WTC11 (cell line): ENCODE results near the gene SGCB. TPM values are rescaled to one million over a fixed set of nuclear protein-coding genes. Genes with fewer than 3 reads are reported as not detected.

Source experiments
- ATAC-seq: fragments of 200-7000 bp; cut with Tn5 transposase; 2 replicates; pipeline ENCODE4 v1.10.0; 2021; ENCODE audit warnings: mild to moderate bottlenecking, moderate library complexity
- CTCF ChIA-PET: fragments of 300-600 bp; sonication (Branson Sonifier 250); formaldehyde crosslinking; loops from one replicate; lab custom pipeline; 2021; ENCODE audit warnings: antibody characterized with exemption; lab: Charles Lee
- POLR2A ChIA-PET: fragments of 350-600 bp; sonication (Branson Sonifier 250); formaldehyde crosslinking; loops from one replicate; lab custom pipeline; 2021; ENCODE audit warnings: antibody characterized with exemption; lab: Charles Lee
- DNase-seq: peaks from one replicate; pipeline ENCODE4 v3.0.0; 2021; ENCODE audit warnings: low spot score
- H3K27ac Mint-ChIP-seq: 2 replicates; pipeline ENCODE4 v1.8.0; 2021; ENCODE audit warnings: mixed read lengths
- H3K27me3 Mint-ChIP-seq: 2 replicates; pipeline ENCODE4 v1.8.0; 2021; ENCODE audit warnings: low read depth, mild to moderate bottlenecking, moderate library complexity, mixed read lengths
- H3K36me3 Mint-ChIP-seq: 2 replicates; pipeline ENCODE4 v1.8.0; 2021; ENCODE audit warnings: mixed read lengths
- H3K4me1 Mint-ChIP-seq: 2 replicates; pipeline ENCODE4 v1.8.0; 2022; ENCODE audit warnings: mixed read lengths
- H3K4me3 Mint-ChIP-seq: 2 replicates; pipeline ENCODE4 v1.8.0; 2021; ENCODE audit warnings: mild to moderate bottlenecking, moderate library complexity, mixed read lengths
- H3K9me3 Mint-ChIP-seq: 2 replicates; pipeline ENCODE4 v1.8.0; 2021; ENCODE audit warnings: mixed read lengths
- AFF4 ChIP-seq: sonication (generic); formaldehyde crosslinking; IDR thresholded peaks from 2 replicates; pipeline ENCODE4 v1.8.1; 2023; ENCODE audit warnings: mild to moderate bottlenecking, missing genetic modification reagents, borderline replicate concordance
- ARID4B ChIP-seq: sonication (generic); formaldehyde crosslinking; IDR thresholded peaks from 2 replicates; pipeline ENCODE4 v1.8.0; 2023; ENCODE audit warnings: missing genetic modification reagents, mild to moderate bottlenecking, borderline replicate concordance
- ATF2 ChIP-seq: sonication (generic); formaldehyde crosslinking; IDR thresholded peaks from 2 replicates; pipeline ENCODE4 v1.8.1; 2022; ENCODE audit warnings: low read depth, missing genetic modification reagents, borderline replicate concordance
- CREM ChIP-seq: sonication (generic); formaldehyde crosslinking; IDR thresholded peaks from 2 replicates; pipeline ENCODE4 v1.8.1; 2022; ENCODE audit warnings: mild to moderate bottlenecking, missing genetic modification reagents, moderate library complexity
- ESRRA ChIP-seq: sonication (generic); formaldehyde crosslinking; IDR thresholded peaks from 2 replicates; pipeline ENCODE4 v1.8.1; 2022; ENCODE audit warnings: mild to moderate bottlenecking, missing genetic modification reagents, borderline replicate concordance
- FOXK1 ChIP-seq: sonication (generic); formaldehyde crosslinking; IDR thresholded peaks from 2 replicates; pipeline ENCODE4 v1.8.0; 2022; ENCODE audit warnings: mild to moderate bottlenecking, moderate library complexity, missing genetic modification reagents
- JUN ChIP-seq: sonication (generic); formaldehyde crosslinking; IDR thresholded peaks from 2 replicates; pipeline ENCODE4 v1.8.0; 2023; ENCODE audit warnings: mild to moderate bottlenecking, missing genetic modification reagents
- MLX ChIP-seq: sonication (generic); formaldehyde crosslinking; IDR thresholded peaks from 2 replicates; pipeline ENCODE4 v1.8.1; 2023; ENCODE audit warnings: mild to moderate bottlenecking, missing genetic modification reagents, moderate library complexity
- MXD4 ChIP-seq: fragments of 250-450 bp; sonication (Bioruptor Pico); IDR thresholded peaks from 2 replicates; pipeline ENCODE4 v1.8.0; 2021; ENCODE audit warnings: mild to moderate bottlenecking, moderate library complexity, borderline replicate concordance
- NR3C1 ChIP-seq: sonication (generic); formaldehyde crosslinking; conservative IDR thresholded peaks from 2 replicates; pipeline ENCODE4 v1.8.1; 2023; ENCODE audit warnings: low read depth, mild to moderate bottlenecking, missing genetic modification reagents
- PRDM15 ChIP-seq: sonication (generic); formaldehyde crosslinking; IDR thresholded peaks from 2 replicates; pipeline ENCODE4 v1.8.0; 2022; ENCODE audit warnings: missing genetic modification reagents
- PREB ChIP-seq: sonication (generic); formaldehyde crosslinking; IDR thresholded peaks from 2 replicates; pipeline ENCODE4 v1.8.1; 2022; ENCODE audit warnings: mild to moderate bottlenecking, missing genetic modification reagents, moderate library complexity, borderline replicate concordance
- SMAD3 ChIP-seq: sonication (generic); formaldehyde crosslinking; IDR thresholded peaks from 2 replicates; pipeline ENCODE4 v1.8.0; 2022; ENCODE audit warnings: missing genetic modification reagents, mild to moderate bottlenecking, borderline replicate concordance
- SMAD4 ChIP-seq: sonication (generic); formaldehyde crosslinking; IDR thresholded peaks from 2 replicates; pipeline ENCODE4 v1.8.0; 2022; ENCODE audit warnings: mild to moderate bottlenecking, missing genetic modification reagents
- STAT6 ChIP-seq: sonication (generic); formaldehyde crosslinking; conservative IDR thresholded peaks from 2 replicates; pipeline ENCODE4 v1.8.1; 2023; ENCODE audit warnings: mild to moderate bottlenecking, low read depth, missing genetic modification reagents, moderate library complexity
- ZMAT4 ChIP-seq: fragments of 250-450 bp; sonication (Bioruptor Pico); IDR thresholded peaks from 2 replicates; pipeline ENCODE4 v1.9.0; 2021; ENCODE audit warnings: mild to moderate bottlenecking
- total RNA-seq: library from RNA; stranded (reverse); gene quantifications from 3 replicates; pipeline ENCODE4 v1.2.3, GENCODE V29; 2021

The SGCB gene
- total RNA-seq, 1 experiment from 2014 or later, result 27.6 TPM

- CTCF ChIA-PET, result no interaction called here
- TF ChIP-seq MXD4 (CRISPR knock-in tag) (no peak), MLX (CRISPR knock-in tag) (no peak), FOXK1 (CRISPR knock-in tag) (no peak), NR3C1 (CRISPR knock-in tag) (no peak), PRDM15 (CRISPR knock-in tag) (no peak), ESRRA (CRISPR knock-in tag) (no peak), JUN (CRISPR knock-in tag) (no peak), CREM (CRISPR knock-in tag) (no peak), STAT6 (CRISPR knock-in tag) (no peak), ARID4B (CRISPR knock-in tag) (no peak), SMAD4 (CRISPR knock-in tag) (no peak)
- ATAC-seq (no peak), DNase-seq (no peak)
- Mint-ChIP-seq H3K9me3 (peaks cover 12% of the 10 kb centered on the region), H3K27me3 (peaks cover 24% of the 10 kb centered on the region), H3K4me1 (peaks cover 33% of the 10 kb centered on the region), H3K4me3 (no peak overlapping the region), H3K36me3 (peaks cover 12% of the 10 kb centered on the region), H3K27ac (no peak overlapping the region)
- POLR2A ChIA-PET, result no interaction called here
These were observed 11.2 kb upstream of the SGCB start for GRCh38 chr4:52049266-52049665.

- Mint-ChIP-seq H3K27me3 (peaks cover 28% of the 10 kb centered on the region), H3K36me3 (peaks cover 12% of the 10 kb centered on the region), H3K27ac (no peak overlapping the region), H3K4me1 (peaks cover 7% of the 10 kb centered on the region), H3K4me3 (no peak overlapping the region), H3K9me3 (peaks cover 12% of the 10 kb centered on the region)
- ATAC-seq, result no peak
- CTCF ChIA-PET, result no interaction called here
- DNase-seq, result no peak
- POLR2A ChIA-PET, result no interaction called here
- no peak for TF ChIP-seq AFF4
- TF ChIP-seq SMAD3, result no peak
- TF ChIP-seq PREB, result no peak
- no peak for TF ChIP-seq ZMAT4 (CRISPR knock-in tag)
- no peak for TF ChIP-seq ATF2 (CRISPR knock-in tag)
These were observed 6.9 kb upstream of the SGCB start for GRCh38 chr4:52045028-52045427.
